ENCODE measurements around the gene ANKMY1. TPM values are rescaled to one million over a fixed set of nuclear protein-coding genes. Genes with fewer than 3 reads are reported as not detected.

Gene ANKMY1
- total and polyA plus RNA-seq, 2 of the 13 experiments (the other 11 are each of a cell fraction or from before 2014, with no cell fraction given): 11.7 to 18.8 TPM

DNA sequence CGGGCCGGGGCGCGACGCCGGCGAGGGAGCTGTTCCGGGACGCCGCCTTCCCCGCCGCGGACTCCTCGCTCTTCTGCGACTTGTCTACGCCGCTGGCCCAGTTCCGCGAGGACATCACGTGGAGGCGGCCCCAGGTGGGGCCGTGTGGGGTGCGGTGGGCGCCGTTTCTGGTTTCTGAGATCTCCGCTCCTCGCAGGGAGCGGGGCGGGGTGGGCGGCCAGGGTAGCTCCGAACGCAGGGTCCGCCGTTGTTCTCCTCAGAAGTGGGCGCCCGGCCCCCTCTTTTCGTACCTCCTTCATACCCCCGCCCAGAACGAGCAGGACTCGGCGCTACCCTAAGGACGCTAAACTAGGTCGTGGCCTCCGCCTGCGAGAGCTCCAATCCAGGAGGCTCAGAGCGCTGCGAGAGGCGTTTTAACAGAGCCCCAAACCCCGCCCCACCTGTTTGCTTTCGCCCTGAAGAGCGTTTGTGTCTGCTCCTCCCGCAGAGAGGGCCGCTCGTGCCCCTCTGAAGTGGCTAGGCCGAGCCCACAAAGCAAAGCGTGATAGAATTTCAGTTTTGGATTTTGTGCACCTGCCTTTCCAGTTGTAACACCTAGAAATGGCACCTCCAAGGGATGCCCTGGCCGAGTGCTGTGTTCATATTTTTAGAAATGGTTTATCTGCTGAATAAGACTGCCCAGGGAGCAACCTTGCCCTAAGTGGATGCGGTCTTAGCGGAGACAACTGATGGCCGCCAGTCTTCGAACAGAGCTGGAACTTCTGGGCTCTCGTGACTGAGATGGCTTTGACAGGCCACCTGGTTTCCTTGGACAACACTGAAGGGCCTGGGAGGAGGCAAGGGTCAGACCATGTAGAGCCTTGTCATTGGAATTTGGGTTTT, 29.4 kb upstream of the ANKMY1 start (continued):
- TF ChIP-seq, protein P1, sequence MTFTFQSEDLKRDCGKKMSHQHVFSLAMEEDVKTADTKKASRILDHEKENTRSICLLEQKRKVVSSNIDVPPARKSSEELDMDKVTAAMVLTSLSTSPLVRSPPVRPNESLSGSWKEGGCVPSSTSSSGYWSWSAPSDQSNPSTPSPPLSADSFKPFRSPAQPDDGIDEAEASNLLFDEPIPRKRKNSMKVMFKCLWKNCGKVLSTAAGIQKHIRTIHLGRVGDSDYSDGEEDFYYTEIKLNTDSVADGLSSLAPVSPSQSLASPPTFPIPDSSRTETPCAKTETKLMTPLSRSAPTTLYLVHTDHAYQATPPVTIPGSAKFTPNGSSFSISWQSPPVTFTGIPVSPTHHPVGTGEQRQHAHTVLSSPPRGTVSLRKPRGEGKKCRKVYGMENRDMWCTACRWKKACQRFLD (CRISPR knock-in tag; IDR thresholded peaks at IDR 0.05; ENCODE audit: borderline replicate concordance): peak; percentile 18; the same call in 1 of the 2 replicates
- TF ChIP-seq MXD4 (CRISPR knock-in tag; IDR thresholded peaks at IDR 0.05) (no peak), NCOA1 (CRISPR knock-in tag; IDR thresholded peaks at IDR 0.05) (no peak; the same call in 1 of the 2 replicates), ISX (CRISPR knock-in tag; conservative IDR thresholded peaks at IDR 0.05) (no peak), ATRX (CRISPR knock-in tag; IDR thresholded peaks at IDR 0.05; ENCODE audit: borderline replicate concordance) (no peak), MAFG (CRISPR knock-in tag; IDR thresholded peaks at IDR 0.05) (no peak), ETV5 (CRISPR knock-in tag; IDR thresholded peaks at IDR 0.05; ENCODE audit: borderline replicate concordance) (no peak), ZFP82 (CRISPR knock-in tag; IDR thresholded peaks at IDR 0.05; ENCODE audit: borderline replicate concordance) (no peak), MED1 (CRISPR knock-in tag; IDR thresholded peaks at IDR 0.05) (no peak), PHF21A (CRISPR knock-in tag; IDR thresholded peaks at IDR 0.05) (no peak), AKAP8 (CRISPR knock-in tag; IDR thresholded peaks at IDR 0.05) (no peak), TEAD2 (CRISPR knock-in tag; IDR thresholded peaks at IDR 0.05) (0 out of 2 replicates have a peak, but pooled peaks have one; percentile 22), LCORL (IDR thresholded peaks at IDR 0.05) (no peak), LCORL (CRISPR knock-in tag; IDR thresholded peaks at IDR 0.05) (no peak; the same call in 1 of the 2 replicates), GFI1 (CRISPR knock-in tag; IDR thresholded peaks at IDR 0.05; ENCODE audit: borderline replicate concordance) (no peak)
- TF ChIP-seq, protein P2, sequence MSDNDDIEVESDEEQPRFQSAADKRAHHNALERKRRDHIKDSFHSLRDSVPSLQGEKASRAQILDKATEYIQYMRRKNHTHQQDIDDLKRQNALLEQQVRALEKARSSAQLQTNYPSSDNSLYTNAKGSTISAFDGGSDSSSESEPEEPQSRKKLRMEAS (IDR thresholded peaks at IDR 0.05): no peak
- TF ChIP-seq, protein P3, sequence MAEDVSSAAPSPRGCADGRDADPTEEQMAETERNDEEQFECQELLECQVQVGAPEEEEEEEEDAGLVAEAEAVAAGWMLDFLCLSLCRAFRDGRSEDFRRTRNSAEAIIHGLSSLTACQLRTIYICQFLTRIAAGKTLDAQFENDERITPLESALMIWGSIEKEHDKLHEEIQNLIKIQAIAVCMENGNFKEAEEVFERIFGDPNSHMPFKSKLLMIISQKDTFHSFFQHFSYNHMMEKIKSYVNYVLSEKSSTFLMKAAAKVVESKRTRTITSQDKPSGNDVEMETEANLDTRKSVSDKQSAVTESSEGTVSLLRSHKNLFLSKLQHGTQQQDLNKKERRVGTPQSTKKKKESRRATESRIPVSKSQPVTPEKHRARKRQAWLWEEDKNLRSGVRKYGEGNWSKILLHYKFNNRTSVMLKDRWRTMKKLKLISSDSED (CRISPR knock-in tag; IDR thresholded peaks at IDR 0.05): no peak
- TF ChIP-seq, protein P4, sequence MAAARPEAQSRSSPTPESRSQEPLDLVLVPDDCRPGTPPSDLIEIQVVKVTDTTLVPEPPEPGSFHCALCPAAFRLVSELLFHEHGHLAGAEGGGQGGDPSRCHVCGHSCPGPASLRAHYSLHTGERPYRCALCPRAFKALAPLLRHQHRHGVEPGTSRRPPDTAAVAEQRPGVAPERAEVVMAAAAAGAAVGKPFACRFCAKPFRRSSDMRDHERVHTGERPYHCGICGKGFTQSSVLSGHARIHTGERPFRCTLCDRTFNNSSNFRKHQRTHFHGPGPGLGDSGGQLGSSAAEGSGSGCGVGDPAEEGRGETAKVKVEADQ (CRISPR knock-in tag; IDR thresholded peaks at IDR 0.05; ENCODE audit: borderline replicate concordance): peak; percentile 15; the same call in 1 of the 2 replicates
- TF ChIP-seq, protein P5, sequence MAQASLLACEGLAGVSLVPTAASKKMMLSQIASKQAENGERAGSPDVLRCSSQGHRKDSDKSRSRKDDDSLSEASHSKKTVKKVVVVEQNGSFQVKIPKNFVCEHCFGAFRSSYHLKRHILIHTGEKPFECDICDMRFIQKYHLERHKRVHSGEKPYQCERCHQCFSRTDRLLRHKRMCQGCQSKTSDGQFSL (CRISPR knock-in tag; IDR thresholded peaks at IDR 0.05): no peak
- TF ChIP-seq, protein P6, sequence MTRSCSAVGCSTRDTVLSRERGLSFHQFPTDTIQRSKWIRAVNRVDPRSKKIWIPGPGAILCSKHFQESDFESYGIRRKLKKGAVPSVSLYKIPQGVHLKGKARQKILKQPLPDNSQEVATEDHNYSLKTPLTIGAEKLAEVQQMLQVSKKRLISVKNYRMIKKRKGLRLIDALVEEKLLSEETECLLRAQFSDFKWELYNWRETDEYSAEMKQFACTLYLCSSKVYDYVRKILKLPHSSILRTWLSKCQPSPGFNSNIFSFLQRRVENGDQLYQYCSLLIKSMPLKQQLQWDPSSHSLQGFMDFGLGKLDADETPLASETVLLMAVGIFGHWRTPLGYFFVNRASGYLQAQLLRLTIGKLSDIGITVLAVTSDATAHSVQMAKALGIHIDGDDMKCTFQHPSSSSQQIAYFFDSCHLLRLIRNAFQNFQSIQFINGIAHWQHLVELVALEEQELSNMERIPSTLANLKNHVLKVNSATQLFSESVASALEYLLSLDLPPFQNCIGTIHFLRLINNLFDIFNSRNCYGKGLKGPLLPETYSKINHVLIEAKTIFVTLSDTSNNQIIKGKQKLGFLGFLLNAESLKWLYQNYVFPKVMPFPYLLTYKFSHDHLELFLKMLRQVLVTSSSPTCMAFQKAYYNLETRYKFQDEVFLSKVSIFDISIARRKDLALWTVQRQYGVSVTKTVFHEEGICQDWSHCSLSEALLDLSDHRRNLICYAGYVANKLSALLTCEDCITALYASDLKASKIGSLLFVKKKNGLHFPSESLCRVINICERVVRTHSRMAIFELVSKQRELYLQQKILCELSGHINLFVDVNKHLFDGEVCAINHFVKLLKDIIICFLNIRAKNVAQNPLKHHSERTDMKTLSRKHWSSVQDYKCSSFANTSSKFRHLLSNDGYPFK (CRISPR knock-in tag; IDR thresholded peaks at IDR 0.05; ENCODE audit: borderline replicate concordance): no peak
- TF ChIP-seq, protein P7, sequence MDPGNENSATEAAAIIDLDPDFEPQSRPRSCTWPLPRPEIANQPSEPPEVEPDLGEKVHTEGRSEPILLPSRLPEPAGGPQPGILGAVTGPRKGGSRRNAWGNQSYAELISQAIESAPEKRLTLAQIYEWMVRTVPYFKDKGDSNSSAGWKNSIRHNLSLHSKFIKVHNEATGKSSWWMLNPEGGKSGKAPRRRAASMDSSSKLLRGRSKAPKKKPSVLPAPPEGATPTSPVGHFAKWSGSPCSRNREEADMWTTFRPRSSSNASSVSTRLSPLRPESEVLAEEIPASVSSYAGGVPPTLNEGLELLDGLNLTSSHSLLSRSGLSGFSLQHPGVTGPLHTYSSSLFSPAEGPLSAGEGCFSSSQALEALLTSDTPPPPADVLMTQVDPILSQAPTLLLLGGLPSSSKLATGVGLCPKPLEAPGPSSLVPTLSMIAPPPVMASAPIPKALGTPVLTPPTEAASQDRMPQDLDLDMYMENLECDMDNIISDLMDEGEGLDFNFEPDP (CRISPR knock-in tag; conservative IDR thresholded peaks at IDR 0.05): 0 out of 2 replicates have a peak, but pooled peaks have one; percentile 87

All from HepG2 (cell line).